ENCODE measurements around the gene TMEM235. TPM values are rescaled to one million over a fixed set of nuclear protein-coding genes. Genes with fewer than 3 reads are reported as not detected.

The TMEM235 gene
- total RNA-seq, 3 donors from 2014 or later (not counting 1 experiment from before 2014, with no cell fraction given) = not detected

DNA sequence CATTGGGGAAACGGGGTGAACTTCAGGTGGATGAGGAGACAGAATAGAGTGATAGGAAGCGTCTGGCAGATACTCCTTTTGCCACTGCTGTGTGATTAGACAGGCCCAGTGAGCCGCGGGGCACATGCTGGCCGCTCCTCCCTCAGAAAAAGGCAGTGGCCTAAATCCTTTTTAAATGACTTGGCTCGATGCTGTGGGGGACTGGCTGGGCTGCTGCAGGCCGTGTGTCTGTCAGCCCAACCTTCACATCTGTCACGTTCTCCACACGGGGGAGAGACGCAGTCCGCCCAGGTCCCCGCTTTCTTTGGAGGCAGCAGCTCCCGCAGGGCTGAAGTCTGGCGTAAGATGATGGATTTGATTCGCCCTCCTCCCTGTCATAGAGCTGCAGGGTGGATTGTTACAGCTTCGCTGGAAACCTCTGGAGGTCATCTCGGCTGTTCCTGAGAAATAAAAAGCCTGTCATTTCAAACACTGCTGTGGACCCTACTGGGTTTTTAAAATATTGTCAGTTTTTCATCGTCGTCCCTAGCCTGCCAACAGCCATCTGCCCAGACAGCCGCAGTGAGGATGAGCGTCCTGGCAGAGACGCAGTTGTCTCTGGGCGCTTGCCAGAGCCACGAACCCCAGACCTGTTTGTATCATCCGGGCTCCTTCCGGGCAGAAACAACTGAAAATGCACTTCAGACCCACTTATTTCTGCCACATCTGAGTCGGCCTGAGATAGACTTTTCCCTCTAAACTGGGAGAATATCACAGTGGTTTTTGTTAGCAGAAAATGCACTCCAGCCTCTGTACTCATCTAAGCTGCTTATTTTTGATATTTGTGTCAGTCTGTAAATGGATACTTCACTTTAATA, 7.0 kb upstream of the TMEM235 start:
- Histone ChIP-seq H3K36me3 (ENCODE audit: control insufficient read depth, insufficient read depth, low read length) (no peaks in the 10 kb centered on the region), H3K27me3 (ENCODE audit: control insufficient read depth, insufficient read depth, low read length) (no peaks in the 10 kb centered on the region), H3K27ac (ENCODE audit: low read length) (no peak overlapping the region), H3K9me3 (ENCODE audit: control insufficient read depth, insufficient read depth, low read length) (no peaks in the 10 kb centered on the region), H3K4me1 (ENCODE audit: control insufficient read depth, insufficient read depth, low read length) (no peaks in the 10 kb centered on the region), H3K4me3 (ENCODE audit: low read length) (no peak overlapping the region)
- DNase-seq (no peak), ATAC-seq (no peak)
- H3K36me3 Mint-ChIP-seq = no peaks in the 10 kb centered on the region
- no peak overlapping the region for H3K4me3 Mint-ChIP-seq
- intact Hi-C loops (cut with micrococcal nuclease) = no loop called here
- TF ChIP-seq, protein P1, sequence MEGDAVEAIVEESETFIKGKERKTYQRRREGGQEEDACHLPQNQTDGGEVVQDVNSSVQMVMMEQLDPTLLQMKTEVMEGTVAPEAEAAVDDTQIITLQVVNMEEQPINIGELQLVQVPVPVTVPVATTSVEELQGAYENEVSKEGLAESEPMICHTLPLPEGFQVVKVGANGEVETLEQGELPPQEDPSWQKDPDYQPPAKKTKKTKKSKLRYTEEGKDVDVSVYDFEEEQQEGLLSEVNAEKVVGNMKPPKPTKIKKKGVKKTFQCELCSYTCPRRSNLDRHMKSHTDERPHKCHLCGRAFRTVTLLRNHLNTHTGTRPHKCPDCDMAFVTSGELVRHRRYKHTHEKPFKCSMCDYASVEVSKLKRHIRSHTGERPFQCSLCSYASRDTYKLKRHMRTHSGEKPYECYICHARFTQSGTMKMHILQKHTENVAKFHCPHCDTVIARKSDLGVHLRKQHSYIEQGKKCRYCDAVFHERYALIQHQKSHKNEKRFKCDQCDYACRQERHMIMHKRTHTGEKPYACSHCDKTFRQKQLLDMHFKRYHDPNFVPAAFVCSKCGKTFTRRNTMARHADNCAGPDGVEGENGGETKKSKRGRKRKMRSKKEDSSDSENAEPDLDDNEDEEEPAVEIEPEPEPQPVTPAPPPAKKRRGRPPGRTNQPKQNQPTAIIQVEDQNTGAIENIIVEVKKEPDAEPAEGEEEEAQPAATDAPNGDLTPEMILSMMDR (IDR thresholded peaks at IDR 0.05) = no peak
- H3K27me3 Mint-ChIP-seq (ENCODE audit: low read depth in 2 of 2) = peaks cover 3 to 7% of the 10 kb centered on the region in 2 donors
- H3K27ac Mint-ChIP-seq = no peak overlapping the region
- H3K4me1 Mint-ChIP-seq = peaks cover 0 to 4% of the 10 kb centered on the region in 2 donors
- no peaks in the 10 kb centered on the region for H3K9me3 Mint-ChIP-seq
- 98% methylated on average over 27 of the region's 27 CpGs for WGBS (ENCODE audit: insufficient coverage)

DNA sequence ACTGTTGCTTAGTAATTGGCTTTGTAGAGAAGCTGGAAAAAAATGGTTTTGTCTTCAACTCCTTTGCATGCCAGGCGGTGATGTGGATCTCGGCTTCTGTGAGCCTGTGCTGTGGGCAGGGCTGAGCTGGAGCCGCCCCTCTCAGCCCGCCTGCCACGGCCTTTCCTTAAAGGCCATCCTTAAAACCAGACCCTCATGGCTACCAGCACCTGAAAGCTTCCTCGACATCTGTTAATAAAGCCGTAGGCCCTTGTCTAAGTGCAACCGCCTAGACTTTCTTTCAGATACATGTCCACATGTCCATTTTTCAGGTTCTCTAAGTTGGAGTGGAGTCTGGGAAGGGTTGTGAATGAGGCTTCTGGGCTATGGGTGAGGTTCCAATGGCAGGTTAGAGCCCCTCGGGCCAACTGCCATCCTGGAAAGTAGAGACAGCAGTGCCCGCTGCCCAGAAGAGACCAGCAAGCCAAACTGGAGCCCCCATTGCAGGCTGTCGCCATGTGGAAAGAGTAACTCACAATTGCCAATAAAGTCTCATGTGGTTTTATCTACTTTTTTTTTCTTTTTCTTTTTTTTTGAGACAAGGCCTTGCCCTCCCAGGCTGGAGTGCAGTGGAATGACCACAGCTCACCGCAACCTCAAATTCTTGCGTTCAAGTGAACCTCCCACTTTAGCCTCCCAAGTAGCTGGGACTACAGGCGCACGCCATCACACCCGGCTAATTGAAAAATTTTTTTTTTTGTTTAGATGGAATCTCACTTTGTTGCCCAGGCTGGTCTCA, 6.2 kb upstream of the TMEM235 start:
- H3K9me3 ChIP-seq (ENCODE audit: control insufficient read depth, insufficient read depth, low read length) = no peaks in the 10 kb centered on the region
- no peaks in the 10 kb centered on the region for H3K4me1 ChIP-seq (ENCODE audit: control insufficient read depth, insufficient read depth, low read length)
- no peak overlapping the region for H3K4me3 Mint-ChIP-seq
- no peak overlapping the region for H3K27ac ChIP-seq (ENCODE audit: low read length)
- WGBS (ENCODE audit: insufficient coverage) = 97% methylated on average over 16 of the region's 16 CpGs
- peaks cover 3 to 7% of the 10 kb centered on the region in 2 donors for H3K27me3 Mint-ChIP-seq (ENCODE audit: low read depth in 2 of 2)
- ATAC-seq = no peak
- no peaks in the 10 kb centered on the region for H3K36me3 ChIP-seq (ENCODE audit: control insufficient read depth, insufficient read depth, low read length)
- H3K4me1 Mint-ChIP-seq = peaks cover 0 to 4% of the 10 kb centered on the region in 2 donors
- H3K27me3 ChIP-seq (ENCODE audit: control insufficient read depth, insufficient read depth, low read length) = peaks cover 2% of the 10 kb centered on the region
- DNase-seq = no peak
- no peaks in the 10 kb centered on the region for H3K36me3 Mint-ChIP-seq
- intact Hi-C loops (cut with micrococcal nuclease) = no loop called here
- H3K27ac Mint-ChIP-seq = no peak overlapping the region
- TF ChIP-seq, protein P1 (IDR thresholded peaks at IDR 0.05) = no peak
- no peaks in the 10 kb centered on the region for H3K9me3 Mint-ChIP-seq
- H3K4me3 ChIP-seq (ENCODE audit: low read length) = no peak overlapping the region

DNA sequence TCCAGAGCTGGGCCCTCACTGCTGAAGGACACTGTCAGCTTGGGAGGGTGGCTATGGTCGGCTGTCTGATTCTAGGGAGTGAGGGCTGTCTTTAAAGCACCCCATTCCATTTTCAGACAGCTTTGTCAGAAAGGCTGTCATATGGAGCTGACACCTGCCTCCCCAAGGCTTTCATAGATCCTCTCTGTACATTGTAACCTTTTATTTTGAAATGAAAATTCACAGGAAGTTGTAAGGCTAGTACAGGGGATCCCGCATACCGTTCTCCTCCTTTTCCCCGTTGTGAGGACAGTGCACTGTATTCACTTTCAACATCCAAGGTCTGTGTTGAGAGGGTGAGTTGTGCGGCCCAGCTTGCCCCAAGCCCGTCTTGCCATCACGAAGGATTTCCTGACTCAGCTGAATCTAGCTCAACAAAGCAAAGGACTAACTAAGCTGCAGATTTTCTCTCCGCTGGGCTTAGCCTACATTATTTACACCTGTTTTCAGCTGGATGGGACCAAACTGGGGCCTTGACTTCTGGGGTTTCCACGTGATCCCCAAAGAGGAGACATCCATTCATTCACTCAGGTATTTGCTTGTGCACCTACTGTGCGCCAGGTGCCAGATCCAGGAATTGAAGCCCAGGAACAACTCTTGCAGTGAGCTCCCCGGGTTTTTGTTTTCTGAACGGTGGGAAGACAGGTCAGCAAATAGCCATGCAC, 5.2 kb upstream of the TMEM235 start:
- Mint-ChIP-seq H3K4me3 (no peak overlapping the region), H3K9me3 (no peaks in the 10 kb centered on the region), H3K27me3 (ENCODE audit: low read depth in 2 of 2) (peaks cover 11 to 15% of the 10 kb centered on the region in 2 donors), H3K27ac (no peak overlapping the region), H3K36me3 (no peaks in the 10 kb centered on the region), H3K4me1 (peaks cover 0 to 4% of the 10 kb centered on the region in 2 donors)
- TF ChIP-seq, protein P1 (IDR thresholded peaks at IDR 0.05) = no peak
- WGBS (ENCODE audit: insufficient coverage) = 86% methylated on average over 12 of the region's 12 CpGs
- Histone ChIP-seq H3K27me3 (ENCODE audit: control insufficient read depth, insufficient read depth, low read length) (peaks cover 11% of the 10 kb centered on the region), H3K4me3 (ENCODE audit: low read length) (no peak overlapping the region), H3K4me1 (ENCODE audit: control insufficient read depth, insufficient read depth, low read length) (peaks cover 2% of the 10 kb centered on the region), H3K36me3 (ENCODE audit: control insufficient read depth, insufficient read depth, low read length) (no peaks in the 10 kb centered on the region), H3K27ac (ENCODE audit: low read length) (no peak overlapping the region), H3K9me3 (ENCODE audit: control insufficient read depth, insufficient read depth, low read length) (no peaks in the 10 kb centered on the region)
- no peak for DNase-seq
- no peak for ATAC-seq
- intact Hi-C loops (cut with micrococcal nuclease) = no loop called here
